Panc1 (cell line): ENCODE results near the gene ZNRF3. TPM values are rescaled to one million over a fixed set of nuclear protein-coding genes. Genes with fewer than 3 reads are reported as not detected.

Experiments used
- ATAC-seq: fragments of 200-7000 bp; cut with Tn5 transposase; 2 replicates; pipeline ENCODE4 v1.9.1; 2020; ENCODE audit warnings: mild to moderate bottlenecking, moderate library complexity
- BruUV-seq: library from RNA; stranded (reverse); fragments of 400-500 nt; replicated peaks from 2 replicates; lab custom pipeline; 2021; lab: Mats Ljungman, UMichigan
- CTCF ChIA-PET: fragments of 300-600 bp; sonication (Branson Sonifier 250); formaldehyde crosslinking; loops from one replicate; lab custom pipeline; 2022; ENCODE audit warnings: antibody characterized with exemption; lab: Charles Lee
- POLR2A ChIA-PET: fragments of 300-600 bp; sonication (Branson Sonifier 250); formaldehyde crosslinking; loops from one replicate; lab custom pipeline; 2022; ENCODE audit warnings: antibody characterized with exemption; lab: Charles Lee
- DNase-seq: peaks from one replicate; pipeline ENCODE4 v3.0.0-alpha.2; 2010; ENCODE audit warnings: low read depth, low spot score
- H3K27ac ChIP-seq: 2 replicates; pipeline ENCODE4 v1.5.1; 2011; ENCODE audit warnings: mild to moderate bottlenecking, low read length, inconsistent platforms
- H3K27me3 ChIP-seq: fragments of 200-500 bp; sonication (Bioruptor generic); 2 replicates; pipeline ENCODE4 v1.6.0; 2014; ENCODE audit warnings: low read length, inconsistent platforms; ENCODE audit not compliant: control insufficient read depth, insufficient read depth
- H3K36me3 ChIP-seq: fragments of 200-500 bp; sonication (Bioruptor generic); 2 replicates; pipeline ENCODE4 v1.5.1; 2014; ENCODE audit warnings: inconsistent platforms, mild to moderate bottlenecking, low read length, moderate library complexity; ENCODE audit not compliant: control insufficient read depth, insufficient read depth
- H3K4me1 ChIP-seq: 2 replicates; pipeline ENCODE4 v1.5.1; 2011; ENCODE audit warnings: inconsistent platforms, mild to moderate bottlenecking, low read length, moderate library complexity; ENCODE audit not compliant: control insufficient read depth, insufficient read depth
- H3K4me3 ChIP-seq, 2 experiments: 2 replicates each; pipeline ENCODE4 v1.5.1; 2011 to 2012; ENCODE audit warnings: low read depth in 2 of 2, low read length in 2 of 2, mild to moderate bottlenecking in 2 of 2, inconsistent platforms in 1 of 2, moderate library complexity in 1 of 2
- H3K9me3 ChIP-seq: fragments of 200-500 bp; sonication (Bioruptor generic); 2 replicates; pipeline ENCODE4 v1.5.1; 2014; ENCODE audit warnings: low read depth, mild to moderate bottlenecking, inconsistent platforms, low read length, moderate library complexity; ENCODE audit not compliant: control insufficient read depth, insufficient read depth
- POLR2AphosphoS5 ChIP-seq: IDR thresholded peaks from 2 replicates; pipeline ENCODE4 v1.6.1; 2012; ENCODE audit warnings: mild to moderate bottlenecking, low read depth, low read length, moderate library complexity
- SIN3A ChIP-seq: IDR thresholded peaks from 2 replicates; pipeline ENCODE4 v1.6.1; 2012; ENCODE audit warnings: low read depth, mild to moderate bottlenecking, low read length, moderate library complexity, borderline replicate concordance; ENCODE audit not compliant: insufficient read depth
- TCF7L2 ChIP-seq: IDR thresholded peaks from 2 replicates; pipeline ENCODE4 v1.6.1; 2011; ENCODE audit warnings: mild to moderate bottlenecking, low read depth, low read length, inconsistent platforms
- in situ Hi-C: cut with HindIII; loops from 2 replicates; pipeline ENCODE4 v1.10.0; 2016; ENCODE audit warnings: low sequenced_read_pairs, low pct_unique_long_range_greater_than_20kb
- intact Hi-C: fragments of 100-400 bp; cut with micrococcal nuclease; formaldehyde crosslinking; loops from one replicate; pipeline ENCODE4 v1.10.0; 2022; ENCODE audit not compliant: unreplicated experiment
- total RNA-seq: library from RNA; stranded (reverse); gene quantifications from one replicate; pipeline ENCODE4 v1.2.1, GENCODE V29; 2021; ENCODE audit not compliant: unreplicated experiment
- TF ChIP-seq, protein P1 (sequence below): fragments of 450-650 bp; IDR thresholded peaks from 2 replicates; pipeline ENCODE4 v1.5.1; 2017; ENCODE audit warnings: mild to moderate bottlenecking
- TF ChIP-seq, protein P2 (sequence below), 2 experiments: IDR thresholded peaks; 2 replicates each; pipeline ENCODE4 v1.6.1; 2011 to 2012; ENCODE audit warnings: low read depth in 2 of 2, control low read depth in 1 of 2, low read length in 1 of 2, mild to moderate bottlenecking in 1 of 2, moderate library complexity in 1 of 2; ENCODE audit not compliant: insufficient read depth in 1 of 2

ZNRF3 gene
- total RNA-seq, 1 experiment from 2014 or later, result 7.3 TPM

DNA sequence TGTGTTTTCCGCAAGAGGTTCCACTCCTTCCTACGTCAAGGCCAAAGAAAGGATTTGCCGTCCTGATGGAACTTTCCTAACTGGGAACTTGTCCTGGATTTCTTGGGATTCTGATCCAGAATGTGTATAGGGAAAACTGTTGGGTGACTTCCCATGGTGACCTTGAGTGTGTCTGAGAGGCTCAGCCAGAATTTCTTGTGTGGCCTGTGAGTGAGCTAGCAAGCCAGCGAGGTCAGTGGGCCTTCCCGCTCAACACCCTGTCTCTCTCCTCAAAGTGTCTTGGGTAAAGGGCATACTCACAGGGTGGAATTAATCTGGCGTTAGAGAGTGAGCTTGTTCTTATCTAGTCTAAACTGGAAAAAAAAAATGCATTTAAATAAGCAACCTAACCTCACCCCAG lies 20.4 kb downstream of the ZNRF3 start:
- Histone ChIP-seq H3K4me1 (peaks cover 6% of the 10 kb centered on the region; the same call in 1 of the 2 replicates), H3K4me3 (no peak overlapping the region), H3K36me3 (no peaks in the 10 kb centered on the region), H3K27ac (no peak overlapping the region), H3K9me3 (no peaks in the 10 kb centered on the region), H3K27me3 (no peaks in the 10 kb centered on the region)
- POLR2A ChIA-PET, result no interaction called here
- intact Hi-C loops, result no loop called here
- ATAC-seq (no peak), DNase-seq (no peak)
- TF ChIP-seq POLR2AphosphoS5 (no peak), SIN3A (no peak), TCF7L2 (no peak)
- TF ChIP-seq, protein P1, sequence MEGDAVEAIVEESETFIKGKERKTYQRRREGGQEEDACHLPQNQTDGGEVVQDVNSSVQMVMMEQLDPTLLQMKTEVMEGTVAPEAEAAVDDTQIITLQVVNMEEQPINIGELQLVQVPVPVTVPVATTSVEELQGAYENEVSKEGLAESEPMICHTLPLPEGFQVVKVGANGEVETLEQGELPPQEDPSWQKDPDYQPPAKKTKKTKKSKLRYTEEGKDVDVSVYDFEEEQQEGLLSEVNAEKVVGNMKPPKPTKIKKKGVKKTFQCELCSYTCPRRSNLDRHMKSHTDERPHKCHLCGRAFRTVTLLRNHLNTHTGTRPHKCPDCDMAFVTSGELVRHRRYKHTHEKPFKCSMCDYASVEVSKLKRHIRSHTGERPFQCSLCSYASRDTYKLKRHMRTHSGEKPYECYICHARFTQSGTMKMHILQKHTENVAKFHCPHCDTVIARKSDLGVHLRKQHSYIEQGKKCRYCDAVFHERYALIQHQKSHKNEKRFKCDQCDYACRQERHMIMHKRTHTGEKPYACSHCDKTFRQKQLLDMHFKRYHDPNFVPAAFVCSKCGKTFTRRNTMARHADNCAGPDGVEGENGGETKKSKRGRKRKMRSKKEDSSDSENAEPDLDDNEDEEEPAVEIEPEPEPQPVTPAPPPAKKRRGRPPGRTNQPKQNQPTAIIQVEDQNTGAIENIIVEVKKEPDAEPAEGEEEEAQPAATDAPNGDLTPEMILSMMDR, result no peak
- TF ChIP-seq, protein P2, sequence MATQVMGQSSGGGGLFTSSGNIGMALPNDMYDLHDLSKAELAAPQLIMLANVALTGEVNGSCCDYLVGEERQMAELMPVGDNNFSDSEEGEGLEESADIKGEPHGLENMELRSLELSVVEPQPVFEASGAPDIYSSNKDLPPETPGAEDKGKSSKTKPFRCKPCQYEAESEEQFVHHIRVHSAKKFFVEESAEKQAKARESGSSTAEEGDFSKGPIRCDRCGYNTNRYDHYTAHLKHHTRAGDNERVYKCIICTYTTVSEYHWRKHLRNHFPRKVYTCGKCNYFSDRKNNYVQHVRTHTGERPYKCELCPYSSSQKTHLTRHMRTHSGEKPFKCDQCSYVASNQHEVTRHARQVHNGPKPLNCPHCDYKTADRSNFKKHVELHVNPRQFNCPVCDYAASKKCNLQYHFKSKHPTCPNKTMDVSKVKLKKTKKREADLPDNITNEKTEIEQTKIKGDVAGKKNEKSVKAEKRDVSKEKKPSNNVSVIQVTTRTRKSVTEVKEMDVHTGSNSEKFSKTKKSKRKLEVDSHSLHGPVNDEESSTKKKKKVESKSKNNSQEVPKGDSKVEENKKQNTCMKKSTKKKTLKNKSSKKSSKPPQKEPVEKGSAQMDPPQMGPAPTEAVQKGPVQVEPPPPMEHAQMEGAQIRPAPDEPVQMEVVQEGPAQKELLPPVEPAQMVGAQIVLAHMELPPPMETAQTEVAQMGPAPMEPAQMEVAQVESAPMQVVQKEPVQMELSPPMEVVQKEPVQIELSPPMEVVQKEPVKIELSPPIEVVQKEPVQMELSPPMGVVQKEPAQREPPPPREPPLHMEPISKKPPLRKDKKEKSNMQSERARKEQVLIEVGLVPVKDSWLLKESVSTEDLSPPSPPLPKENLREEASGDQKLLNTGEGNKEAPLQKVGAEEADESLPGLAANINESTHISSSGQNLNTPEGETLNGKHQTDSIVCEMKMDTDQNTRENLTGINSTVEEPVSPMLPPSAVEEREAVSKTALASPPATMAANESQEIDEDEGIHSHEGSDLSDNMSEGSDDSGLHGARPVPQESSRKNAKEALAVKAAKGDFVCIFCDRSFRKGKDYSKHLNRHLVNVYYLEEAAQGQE (IDR thresholded peaks at IDR 0.05; ENCODE audit: insufficient read depth in 1 of 2, low read depth in 2 of 2, low read length in 1 of 2), result no peak
- BruUV-seq, result no TSS peak
- in situ Hi-C loops, result no loop called here
- CTCF ChIA-PET, result no interaction called here

DNA sequence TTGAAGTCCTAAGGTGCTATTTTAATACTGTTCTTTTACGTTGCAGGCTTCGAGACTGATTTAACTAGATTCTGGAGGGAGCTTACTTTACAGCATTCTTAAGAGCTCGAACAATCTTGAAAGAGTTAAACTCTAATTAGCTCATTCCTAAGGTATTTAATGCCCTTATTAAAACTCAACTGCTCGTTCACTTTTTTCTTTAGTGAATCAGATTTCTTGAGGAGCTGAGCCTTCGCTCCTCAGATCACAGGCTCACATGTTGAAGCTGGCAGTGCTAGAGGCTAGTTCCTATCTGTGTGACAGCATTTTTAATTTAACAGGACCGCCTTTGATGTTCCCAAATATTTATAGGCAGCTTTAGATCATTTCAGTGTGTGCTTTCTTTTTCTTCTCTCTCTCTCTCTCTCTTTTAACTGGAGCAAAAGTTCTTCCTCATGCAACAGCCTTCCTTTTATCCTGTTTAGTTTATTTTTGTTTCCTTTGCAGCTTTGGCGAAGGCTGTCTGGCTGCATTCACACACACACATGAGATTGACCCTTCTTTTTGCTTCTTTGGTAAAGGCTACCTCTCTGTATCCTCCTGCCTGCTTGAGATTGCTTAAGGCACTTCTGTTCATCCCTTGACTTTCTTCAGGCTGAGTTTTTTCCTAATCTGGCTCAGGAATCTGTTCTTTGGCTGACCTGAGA lies 21.0 kb downstream of the ZNRF3 start:
- ATAC-seq (no peak), DNase-seq (no peak)
- TF ChIP-seq TCF7L2 (peak; percentile 53), POLR2AphosphoS5 (no peak)
- Histone ChIP-seq H3K36me3 (no peaks in the 10 kb centered on the region), H3K4me3 (no peak overlapping the region), H3K4me1 (peaks cover 6% of the 10 kb centered on the region; the same call in 1 of the 2 replicates), H3K9me3 (no peaks in the 10 kb centered on the region), H3K27ac (no peak overlapping the region), H3K27me3 (no peaks in the 10 kb centered on the region)
- BruUV-seq, result no TSS peak
- intact Hi-C loops (no loop called here), in situ Hi-C loops (no loop called here)
- ChIA-PET CTCF (no interaction called here), POLR2A (no interaction called here)

DNA sequence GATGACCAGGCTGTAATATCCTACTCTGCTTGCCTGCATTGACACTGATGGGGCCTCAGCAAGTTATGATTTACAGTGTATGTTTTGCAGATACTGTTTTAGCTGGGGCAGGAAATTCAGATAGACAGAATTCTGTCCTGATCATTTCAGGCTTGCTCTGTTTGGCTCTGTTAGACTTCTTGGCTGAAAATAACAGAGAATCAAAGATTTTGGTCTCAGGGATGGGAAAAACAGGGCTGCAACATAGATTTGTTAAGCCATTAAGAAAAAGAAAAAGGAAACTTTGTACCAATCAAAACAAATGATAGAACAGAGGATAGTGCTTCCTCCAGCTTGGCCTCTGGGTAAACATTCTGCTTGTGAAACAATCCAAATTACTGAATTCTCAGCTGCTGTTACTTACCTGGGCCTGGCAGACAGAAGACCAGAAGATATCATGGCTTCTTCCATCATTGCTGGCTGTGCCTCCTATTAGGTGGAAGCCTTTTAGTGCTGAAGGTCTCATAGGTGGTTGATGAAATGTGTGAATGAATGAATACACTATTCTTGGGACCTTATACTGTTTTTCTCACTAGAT lies 22.0 kb downstream of the ZNRF3 start:
- no peak for DNase-seq
- no peak for ATAC-seq
- Histone ChIP-seq H3K4me1 (peaks cover 6% of the 10 kb centered on the region; the same call in 1 of the 2 replicates), H3K4me3 (no peak overlapping the region), H3K36me3 (no peaks in the 10 kb centered on the region), H3K9me3 (no peaks in the 10 kb centered on the region), H3K27ac (no peak overlapping the region), H3K27me3 (no peaks in the 10 kb centered on the region)
- TF ChIP-seq POLR2AphosphoS5, result no peak
- TF ChIP-seq TCF7L2, result no peak
- TF ChIP-seq, protein P1, result no peak
- TF ChIP-seq, protein P2 (IDR thresholded peaks at IDR 0.05; ENCODE audit: insufficient read depth in 1 of 2, low read depth in 2 of 2, low read length in 1 of 2), result no peak
- no peak for TF ChIP-seq SIN3A
- in situ Hi-C loops (no loop called here), intact Hi-C loops (no loop called here)
- ChIA-PET POLR2A (interaction anchor here (0.6 kb wide), 1 partner anchor 463 kb away, joined by 4 read pairs; no protein-coding TSS in a partner anchor), CTCF (no interaction called here)
- BruUV-seq, result no TSS peak
